Fibroblast of skin of left quadriceps (primary cell): ENCODE data around the gene NUDT3.
"Not testable (repeated sequence)": the region's sequence is repeated elsewhere in the genome, so short reads cannot be mapped to it uniquely, and the experiment has no call there.

ENCODE experiments used
- DNase-seq, 2 experiments: peaks; one replicate each; pipeline ENCODE4 v3.0.0-alpha.2; 2013; ENCODE audit warnings: low read depth in 2 of 2

NUDT3 gene

GRCh38 chr6:34392497-34393190 lies at the start of gene NUDT3:
Gene NUDT3 (minus strand): TSS chr6:34392669. CDS start chr6:34392362, 307 bp downstream.
- peak; percentile 78 to 81 for DNase-seq

DNA sequence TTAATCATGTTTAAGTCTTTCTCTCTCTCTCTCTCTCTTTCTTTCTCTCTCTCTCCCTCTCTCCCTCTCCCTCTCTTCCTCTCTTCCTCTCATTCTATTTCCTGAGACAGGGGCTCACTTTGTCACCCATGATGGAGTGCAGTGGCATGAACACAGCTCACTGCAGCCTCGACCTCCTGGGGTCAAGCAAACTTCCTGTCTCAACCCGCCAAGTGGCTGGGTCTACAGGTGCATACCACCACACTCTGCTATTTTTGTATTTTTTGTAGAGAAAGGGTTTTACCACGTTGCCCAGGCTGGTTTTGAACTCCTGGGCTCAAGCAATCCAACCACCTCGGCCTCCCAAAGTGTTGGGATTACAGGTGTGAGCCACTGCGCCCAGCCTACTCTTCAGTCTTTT lies 49.1 kb upstream of the NUDT3 start:
- no peak for DNase-seq

GRCh38 chr6:34439442-34439841 lies 47.0 kb upstream of the NUDT3 start:
- no peak for DNase-seq

GRCh38 chr6:34438705-34439104 lies 46.2 kb upstream of the NUDT3 start:
- no peak for DNase-seq

GRCh38 chr6:34437644-34437970 lies 45.1 kb upstream of the NUDT3 start:
- no peak for DNase-seq

- no peak for DNase-seq
Measured at GRCh38 chr6:34436803-34437643, 44.6 kb upstream of the NUDT3 start.

GRCh38 chr6:34435916-34436315 lies 43.4 kb upstream of the NUDT3 start:
- no peak for DNase-seq

DNA sequence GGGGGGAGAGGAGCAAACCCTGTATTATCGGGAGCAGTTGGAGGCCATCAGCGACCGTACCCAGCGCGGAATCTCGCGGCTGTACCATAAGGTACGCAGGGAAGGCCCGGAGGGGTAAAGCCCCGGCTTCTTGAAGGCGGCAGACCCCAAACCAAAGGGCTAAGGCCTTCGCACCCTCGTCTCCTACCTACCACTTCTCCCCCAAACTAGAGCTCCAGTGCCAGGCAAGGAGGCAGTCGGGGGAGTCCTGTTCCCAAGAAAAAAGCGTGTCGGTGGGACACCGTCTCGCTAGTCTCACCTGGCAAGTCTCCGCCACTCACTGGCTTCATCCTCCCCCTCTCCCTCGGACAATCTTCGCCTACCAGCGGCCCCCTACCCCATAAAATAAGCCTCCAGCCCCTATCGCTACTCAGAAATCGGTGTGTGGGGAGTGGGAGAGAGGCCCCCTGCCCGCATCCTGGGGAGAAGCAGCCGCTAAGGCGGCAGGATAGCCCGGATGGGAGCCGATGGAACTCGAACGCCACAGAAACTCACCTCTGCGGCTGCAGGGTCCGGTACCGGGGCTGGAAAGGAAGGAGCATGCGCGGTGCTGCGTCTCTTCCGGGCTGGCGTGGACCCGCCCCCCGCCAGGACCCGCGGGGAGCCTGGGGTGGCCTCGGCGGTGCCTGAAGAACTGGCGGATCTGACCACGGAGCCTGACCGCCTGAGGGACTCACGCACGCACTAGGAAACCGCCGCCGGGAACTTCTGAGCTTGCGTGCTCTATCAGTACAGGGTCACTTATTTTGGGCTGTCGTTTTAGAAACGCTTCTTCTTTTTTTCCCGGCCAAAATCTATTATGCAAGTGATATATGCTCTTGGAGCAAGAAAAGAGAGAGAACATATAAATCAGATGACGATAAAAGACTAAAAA lies 33.3 kb upstream of the NUDT3 start, which contains the start of gene RPS10:
Gene RPS10 (minus strand): TSS at position 572 of the 913 bp plus-strand sequence. CDS start 848 bp downstream, outside the sequence.
- peak; percentile 84 to 86 for DNase-seq

- DNase-seq = no peak
Measured at GRCh38 chr6:34425132-34425497, 32.6 kb upstream of the NUDT3 start.

- DNase-seq = no peak
Measured at GRCh38 chr6:34424200-34425131, 32.0 kb upstream of the NUDT3 start.

- DNase-seq = no peak
Measured at GRCh38 chr6:34423254-34423653, 30.8 kb upstream of the NUDT3 start.

DNA sequence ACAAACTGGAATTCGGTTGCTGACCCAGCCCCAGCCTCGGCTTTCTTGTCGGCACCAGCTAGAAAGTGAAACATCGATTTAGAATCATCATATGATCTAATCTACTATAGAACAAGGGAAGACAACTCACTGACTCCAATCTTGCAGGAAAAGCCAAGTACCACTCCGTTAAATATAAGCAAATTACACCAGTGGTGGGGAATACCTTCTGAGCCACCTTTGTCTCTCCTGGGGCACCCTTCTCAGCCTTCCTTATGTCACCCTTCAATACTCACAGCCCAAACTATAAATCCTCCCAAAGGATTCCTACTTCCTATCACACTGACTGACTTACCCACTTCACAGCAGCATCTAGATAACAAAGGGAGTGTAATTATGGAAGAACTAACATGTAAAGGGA lies 25.9 kb upstream of the NUDT3 start:
- DNase-seq = no peak

GRCh38 chr6:34416877-34417371 lies 24.5 kb upstream of the NUDT3 start:
- DNase-seq = no peak

GRCh38 chr6:34414999-34415858 lies 22.8 kb upstream of the NUDT3 start:
- no peak for DNase-seq

- DNase-seq = no peak
Measured at GRCh38 chr6:34412643-34413214, 20.3 kb upstream of the NUDT3 start.

- DNase-seq = no peak
Measured at GRCh38 chr6:34412016-34412415, 19.5 kb upstream of the NUDT3 start.

DNA sequence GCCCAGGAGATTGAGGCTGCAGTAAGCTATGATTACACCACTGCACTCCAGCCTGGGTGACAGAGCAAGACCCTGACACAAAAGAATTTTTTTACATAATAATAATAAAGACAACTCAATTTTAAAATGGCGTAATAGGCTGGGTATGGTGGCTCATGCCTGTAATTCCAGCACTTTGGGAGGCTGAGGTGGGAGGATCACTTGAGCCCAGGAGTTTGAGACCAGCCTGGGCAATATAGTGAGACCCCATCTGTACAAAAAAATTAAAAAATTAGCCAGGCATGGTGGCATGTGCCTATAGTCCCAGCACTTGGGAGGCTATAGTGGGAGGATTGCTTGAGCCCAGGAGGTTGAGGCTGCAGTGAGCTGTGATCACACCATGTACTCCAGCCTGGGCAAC lies 15.4 kb upstream of the NUDT3 start:
- not testable (repeated sequence) for DNase-seq

GRCh38 chr6:34396518-34396917 lies 4.0 kb upstream of the NUDT3 start:
- no peak for DNase-seq

GRCh38 chr6:34393966-34394305 lies 1.5 kb upstream of the NUDT3 start:
- no peak for DNase-seq
